Measurements from ENCODE around the gene CYB5RL. TPM values are rescaled to one million over a fixed set of nuclear protein-coding genes. Genes with fewer than 3 reads are reported as not detected.

CYB5RL gene
- polyA plus RNA-seq, 1 donor (not counting 4 experiments of a cell fraction or from before 2014, with no cell fraction given), result 1.3 TPM

- no peak overlapping the region for H3K4me2 ChIP-seq (ENCODE audit: control insufficient read depth, extremely low read depth, insufficient read depth, low read depth, low read length)
- H3K9me3 ChIP-seq (ENCODE audit: control insufficient read depth, low read depth, low read length), result no peaks in the 10 kb centered on the region
- H3K4me3 ChIP-seq (ENCODE audit: control insufficient read depth in 2 of 3, extremely low read depth in 1 of 3, insufficient read depth in 2 of 3, low read depth in 1 of 3, low read length in 3 of 3), result no peak overlapping the region
- dilution Hi-C loops (cut with MboI; ENCODE audit: extremely low pct_ligation_motif_present, low sequenced_read_pairs), result no loop called here
- TF ChIP-seq EZH2 (IDR thresholded peaks at IDR 0.05; ENCODE audit: low read length) (no peak), CTCF (optimal IDR thresholded peaks at IDR 0.05 in 1 of 3, IDR thresholded peaks at IDR 0.05 in 1 of 3, conservative IDR thresholded peaks at IDR 0.05 in 1 of 3; ENCODE audit: extremely low read depth in 1 of 3, insufficient read depth in 2 of 3, low read length in 3 of 3) (no peak)
- DNase-seq (ENCODE audit: low read depth, low spot score) (no peak), FAIRE-seq (no peak)
- no peak overlapping the region for H3K27ac ChIP-seq (ENCODE audit: control insufficient read depth, insufficient read depth, low read length)
- no peak overlapping the region for H2AFZ ChIP-seq (ENCODE audit: control insufficient read depth, low read length)
- H3K36me3 ChIP-seq (ENCODE audit: control insufficient read depth in 2 of 2, extremely low read depth in 1 of 2, insufficient read depth in 2 of 2, low read length in 2 of 2), result peaks cover 22 to 39% of the 10 kb centered on the region in 2 experiments
- no peak overlapping the region for H3K9ac ChIP-seq (ENCODE audit: control insufficient read depth, extremely low read depth, insufficient read depth, low read length)
- H3K79me2 ChIP-seq (ENCODE audit: control insufficient read depth, insufficient read depth, low read length), result no peaks in the 10 kb centered on the region
- H3K9me1 ChIP-seq (ENCODE audit: control insufficient read depth, extremely low read depth, insufficient read depth, low read length), result no peaks in the 10 kb centered on the region
- no peaks in the 10 kb centered on the region for H3K27me3 ChIP-seq (ENCODE audit: control insufficient read depth, extremely low read depth, insufficient read depth, low read length)
- no peaks in the 10 kb centered on the region for H3K4me1 ChIP-seq (ENCODE audit: control insufficient read depth, extremely low read depth, insufficient read depth, low read length)
- no peaks in the 10 kb centered on the region for H4K20me1 ChIP-seq (ENCODE audit: control insufficient read depth, extremely low read depth, insufficient read depth, low read length)
Measured at GRCh38 chr1:54220004-54220811, 20.4 kb upstream of the CYB5RL start.

GRCh38 chr1:54219688-54220003 lies 19.8 kb upstream of the CYB5RL start:
- FAIRE-seq (no peak), DNase-seq (ENCODE audit: low read depth, low spot score) (no peak)
- H3K9ac ChIP-seq (ENCODE audit: control insufficient read depth, extremely low read depth, insufficient read depth, low read length), result no peak overlapping the region
- no peaks in the 10 kb centered on the region for H3K9me1 ChIP-seq (ENCODE audit: control insufficient read depth, extremely low read depth, insufficient read depth, low read length)
- no peaks in the 10 kb centered on the region for H4K20me1 ChIP-seq (ENCODE audit: control insufficient read depth, extremely low read depth, insufficient read depth, low read length)
- H3K27ac ChIP-seq (ENCODE audit: control insufficient read depth, insufficient read depth, low read length), result no peak overlapping the region
- H3K79me2 ChIP-seq (ENCODE audit: control insufficient read depth, insufficient read depth, low read length), result no peaks in the 10 kb centered on the region
- no peak overlapping the region for H3K4me3 ChIP-seq (ENCODE audit: control insufficient read depth in 2 of 3, extremely low read depth in 1 of 3, insufficient read depth in 2 of 3, low read depth in 1 of 3, low read length in 3 of 3)
- no peak overlapping the region for H2AFZ ChIP-seq (ENCODE audit: control insufficient read depth, low read length)
- no peaks in the 10 kb centered on the region for H3K27me3 ChIP-seq (ENCODE audit: control insufficient read depth, extremely low read depth, insufficient read depth, low read length)
- H3K4me2 ChIP-seq (ENCODE audit: control insufficient read depth, extremely low read depth, insufficient read depth, low read depth, low read length), result no peak overlapping the region
- peaks cover 23 to 43% of the 10 kb centered on the region in 2 experiments for H3K36me3 ChIP-seq (ENCODE audit: control insufficient read depth in 2 of 2, extremely low read depth in 1 of 2, insufficient read depth in 2 of 2, low read length in 2 of 2)
- TF ChIP-seq EZH2 (IDR thresholded peaks at IDR 0.05; ENCODE audit: low read length) (no peak), CTCF (optimal IDR thresholded peaks at IDR 0.05 in 1 of 3, IDR thresholded peaks at IDR 0.05 in 1 of 3, conservative IDR thresholded peaks at IDR 0.05 in 1 of 3; ENCODE audit: extremely low read depth in 1 of 3, insufficient read depth in 2 of 3, low read length in 3 of 3) (no peak)
- no peaks in the 10 kb centered on the region for H3K4me1 ChIP-seq (ENCODE audit: control insufficient read depth, extremely low read depth, insufficient read depth, low read length)
- no peaks in the 10 kb centered on the region for H3K9me3 ChIP-seq (ENCODE audit: control insufficient read depth, low read depth, low read length)
- dilution Hi-C loops (cut with MboI; ENCODE audit: extremely low pct_ligation_motif_present, low sequenced_read_pairs), result no loop called here
